Hepatocyte (in vitro differentiated cells): ENCODE measurements around the gene PLA2G4F. TPM values are rescaled to one million over a fixed set of nuclear protein-coding genes. Genes with fewer than 3 reads are reported as not detected.

Source experiments
- DNase-seq: peaks from one replicate; pipeline ENCODE4 v3.0.0-alpha.2; 2016; ENCODE audit warnings: low spot score
- H2AFZ ChIP-seq: fragments of 200-600 bp; sonication (generic); 2 replicates; pipeline ENCODE4 v1.6.0; 2016; ENCODE audit warnings: antibody characterized with exemption, mild to moderate bottlenecking
- H3K27ac ChIP-seq: fragments of 200-600 bp; sonication (generic); 2 replicates; pipeline ENCODE4 v1.5.1; 2016; ENCODE audit warnings: mild to moderate bottlenecking
- H3K27me3 ChIP-seq: fragments of 200-600 bp; sonication (generic); 2 replicates; pipeline ENCODE4 v1.6.1; 2016
- H3K36me3 ChIP-seq: fragments of 200-600 bp; sonication (generic); replicated peaks from 2 replicates; pipeline ENCODE4 v1.5.1; 2016; ENCODE audit warnings: low read depth; ENCODE audit not compliant: insufficient read depth
- H3K4me1 ChIP-seq: fragments of 200-600 bp; sonication (generic); 2 replicates; pipeline ENCODE4 v1.5.1; 2016; ENCODE audit warnings: mild to moderate bottlenecking, moderate library complexity; ENCODE audit not compliant: insufficient read depth
- H3K4me2 ChIP-seq: fragments of 200-600 bp; sonication (generic); 2 replicates; pipeline ENCODE4 v1.6.0; 2016
- H3K4me3 ChIP-seq: fragments of 200-600 bp; sonication (generic); 2 replicates; pipeline ENCODE4 v1.5.1; 2016; ENCODE audit warnings: mild to moderate bottlenecking
- H3K79me2 ChIP-seq: fragments of 200-600 bp; sonication (generic); 2 replicates; pipeline ENCODE4 v1.6.0; 2017; ENCODE audit warnings: mild to moderate bottlenecking
- H3K9me2 ChIP-seq: fragments of 200-600 bp; sonication (generic); replicated peaks from 2 replicates; pipeline ENCODE4 v1.6.0; 2017; ENCODE audit warnings: mild to moderate bottlenecking; ENCODE audit not compliant: insufficient read depth
- H3K9me3 ChIP-seq: fragments of 200-600 bp; sonication (generic); 2 replicates; pipeline ENCODE4 v1.5.1; 2016; ENCODE audit warnings: low read depth, mild to moderate bottlenecking
- H4K20me1 ChIP-seq: fragments of 200-600 bp; sonication (generic); 2 replicates; pipeline ENCODE4 v1.6.0; 2016; ENCODE audit warnings: mild to moderate bottlenecking; ENCODE audit not compliant: insufficient read depth, poor library complexity, severe bottlenecking
- EZH2 ChIP-seq: fragments of 200-600 bp; sonication (generic); IDR thresholded peaks from 2 replicates; pipeline ENCODE4 v1.6.1; 2016; ENCODE audit warnings: antibody characterized with exemption, mild to moderate bottlenecking, borderline replicate concordance
- EZH2phosphoT487 ChIP-seq: fragments of 200-600 bp; sonication (generic); IDR thresholded peaks from one replicate; pipeline ENCODE4 v1.6.1; 2018; ENCODE audit warnings: antibody characterized with exemption, mild to moderate bottlenecking, low read depth, moderate library complexity; ENCODE audit not compliant: unreplicated experiment, severe bottlenecking
- WGBS: methylation state at CpG from one replicate; pipeline ENCODE4 v1.1.6; 2016; ENCODE audit warnings: low lambda C conversion rate; ENCODE audit errors: missing lambda C conversion rate; 5-methylcytosine and 5-hydroxymethylcytosine counted together
- polyA plus RNA-seq: library from polyadenylated mRNA; unstranded; fragments of >200 nt; fragmentation: Nextera tagmentation; extraction: Ambion mirVana; gene quantifications from 2 replicates; pipeline ENCODE4 v1.2.1, GENCODE V29; 2016
- total RNA-seq: library from RNA; depleted of rRNA; stranded (reverse); fragments of >200 nt; gene quantifications from 2 replicates; pipeline ENCODE4 v1.2.3, GENCODE V29; 2014
- TF ChIP-seq, protein P1 (sequence below): fragments of 200-600 bp; sonication (generic); IDR thresholded peaks from 2 replicates; pipeline ENCODE4 v1.5.1; 2016; ENCODE audit warnings: antibody characterized with exemption, mild to moderate bottlenecking; ENCODE audit not compliant: poor library complexity

The PLA2G4F gene
- total and polyA plus RNA-seq, 2 experiments from 2014 or later = 1.1 to 2.2 TPM

- Histone ChIP-seq H3K4me2 (no peak overlapping the region), H3K9me2 (no peaks in the 10 kb centered on the region), H3K9me3 (no peaks in the 10 kb centered on the region), H4K20me1 (no peaks in the 10 kb centered on the region), H2AFZ (no peak overlapping the region), H3K27ac (no peak overlapping the region), H3K4me1 (peaks cover 5% of the 10 kb centered on the region), H3K36me3 (no peaks in the 10 kb centered on the region), H3K4me3 (no peak overlapping the region), H3K27me3 (no peaks in the 10 kb centered on the region), H3K79me2 (no peaks in the 10 kb centered on the region)
- no peak for TF ChIP-seq EZH2
- TF ChIP-seq, protein P1, sequence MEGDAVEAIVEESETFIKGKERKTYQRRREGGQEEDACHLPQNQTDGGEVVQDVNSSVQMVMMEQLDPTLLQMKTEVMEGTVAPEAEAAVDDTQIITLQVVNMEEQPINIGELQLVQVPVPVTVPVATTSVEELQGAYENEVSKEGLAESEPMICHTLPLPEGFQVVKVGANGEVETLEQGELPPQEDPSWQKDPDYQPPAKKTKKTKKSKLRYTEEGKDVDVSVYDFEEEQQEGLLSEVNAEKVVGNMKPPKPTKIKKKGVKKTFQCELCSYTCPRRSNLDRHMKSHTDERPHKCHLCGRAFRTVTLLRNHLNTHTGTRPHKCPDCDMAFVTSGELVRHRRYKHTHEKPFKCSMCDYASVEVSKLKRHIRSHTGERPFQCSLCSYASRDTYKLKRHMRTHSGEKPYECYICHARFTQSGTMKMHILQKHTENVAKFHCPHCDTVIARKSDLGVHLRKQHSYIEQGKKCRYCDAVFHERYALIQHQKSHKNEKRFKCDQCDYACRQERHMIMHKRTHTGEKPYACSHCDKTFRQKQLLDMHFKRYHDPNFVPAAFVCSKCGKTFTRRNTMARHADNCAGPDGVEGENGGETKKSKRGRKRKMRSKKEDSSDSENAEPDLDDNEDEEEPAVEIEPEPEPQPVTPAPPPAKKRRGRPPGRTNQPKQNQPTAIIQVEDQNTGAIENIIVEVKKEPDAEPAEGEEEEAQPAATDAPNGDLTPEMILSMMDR = no peak
- TF ChIP-seq EZH2phosphoT487 = no peak
- WGBS = 87% methylated on average over 16 of the region's 16 CpGs
- no peak for DNase-seq
Measured at GRCh38 chr15:42154212-42154941, 2.1 kb downstream of the PLA2G4F start.

- DNase-seq = no peak
- Histone ChIP-seq H3K79me2 (no peaks in the 10 kb centered on the region), H3K27ac (no peak overlapping the region), H3K4me1 (peaks cover 5% of the 10 kb centered on the region), H2AFZ (no peak overlapping the region), H4K20me1 (no peaks in the 10 kb centered on the region), H3K36me3 (no peaks in the 10 kb centered on the region), H3K27me3 (no peaks in the 10 kb centered on the region), H3K9me2 (no peaks in the 10 kb centered on the region), H3K4me2 (no peak overlapping the region), H3K9me3 (no peaks in the 10 kb centered on the region), H3K4me3 (no peak overlapping the region)
- 93% methylated on average over 4 of the region's 4 CpGs for WGBS
- TF ChIP-seq EZH2 (no peak), EZH2phosphoT487 (no peak)
- TF ChIP-seq, protein P1 = no peak
Measured at GRCh38 chr15:42153874-42154211, 2.6 kb downstream of the PLA2G4F start.

- H3K9me3 ChIP-seq = no peaks in the 10 kb centered on the region
- 92% methylated on average over 11 of the region's 11 CpGs for WGBS
- H2AFZ ChIP-seq = no peak overlapping the region
- no peaks in the 10 kb centered on the region for H3K36me3 ChIP-seq
- H3K9me2 ChIP-seq = no peaks in the 10 kb centered on the region
- no peak overlapping the region for H3K27ac ChIP-seq
- no peak overlapping the region for H3K4me2 ChIP-seq
- TF ChIP-seq, protein P1 = no peak
- TF ChIP-seq EZH2 (no peak), EZH2phosphoT487 (no peak)
- H3K79me2 ChIP-seq = no peaks in the 10 kb centered on the region
- no peaks in the 10 kb centered on the region for H3K27me3 ChIP-seq
- no peak for DNase-seq
- H4K20me1 ChIP-seq = no peaks in the 10 kb centered on the region
- H3K4me1 ChIP-seq = peaks cover 5% of the 10 kb centered on the region
- no peak overlapping the region for H3K4me3 ChIP-seq
Measured at GRCh38 chr15:42152921-42153698, 3.3 kb downstream of the PLA2G4F start.
